OCI-LY3 (cell line): Measurements from ENCODE around the gene STUB1.

ENCODE experiments used
- H2AFZ ChIP-seq: fragments of 200-600, 300-600 bp; shearing (Covaris generic); 2 replicates; pipeline ENCODE4 v1.6.0; 2014; ENCODE audit warnings: antibody characterized with exemption, low read depth, low read length
- H3K27ac ChIP-seq: fragments of 200-600, 300-600 bp; sonication (generic); 2 replicates; pipeline ENCODE4 v1.5.1; 2014; ENCODE audit warnings: mild to moderate bottlenecking, low read length, moderate library complexity, mixed read lengths
- H3K27me3 ChIP-seq: fragments of 200-600, 300-600 bp; sonication (generic); 2 replicates; pipeline ENCODE4 v1.6.1; 2014; ENCODE audit warnings: low read depth, low read length, mixed read lengths
- H3K36me3 ChIP-seq: fragments of 200-600, 300-600 bp; sonication (generic); replicated peaks from 2 replicates; pipeline ENCODE3; 2014; ENCODE audit warnings: low read depth, low read length, mixed read lengths
- H3K4me1 ChIP-seq: fragments of 300-600, 200-600 bp; sonication (generic); 2 replicates; pipeline ENCODE4 v1.6.1; 2014; ENCODE audit warnings: low read length, mixed read lengths
- H3K4me2 ChIP-seq: fragments of 200-600, 300-600 bp; sonication (generic); 2 replicates; pipeline ENCODE4 v1.6.1; 2014; ENCODE audit warnings: low read length, mixed read lengths
- H3K4me3 ChIP-seq: fragments of 300-600, 200-600 bp; sonication (generic); 2 replicates; pipeline ENCODE4 v1.5.1; 2014; ENCODE audit warnings: antibody characterized with exemption, mild to moderate bottlenecking, low read length, moderate library complexity
- H3K79me2 ChIP-seq: fragments of 300-600, 200-600 bp; shearing (Covaris generic); 2 replicates; pipeline ENCODE4 v1.6.1; 2014; ENCODE audit warnings: mild to moderate bottlenecking, low read length, mixed read lengths
- H3K9ac ChIP-seq: fragments of 300-600, 200-600 bp; shearing (Covaris generic); 2 replicates; pipeline ENCODE4 v1.6.0; 2014; ENCODE audit warnings: mild to moderate bottlenecking, low read length, moderate library complexity
- H3K9me3 ChIP-seq: fragments of 200-600, 300-600 bp; shearing (Covaris generic); 2 replicates; pipeline ENCODE4 v1.6.1; 2014; ENCODE audit warnings: low read length, mixed read lengths; ENCODE audit not compliant: insufficient read depth
- H4K20me1 ChIP-seq: fragments of 200-600, 300-600 bp; sonication (generic); 2 replicates; pipeline ENCODE4 v1.6.1; 2016; ENCODE audit warnings: low read length, mixed read lengths; ENCODE audit not compliant: insufficient read depth
- EZH2phosphoT487 ChIP-seq: fragments of 200-600 bp; shearing (Covaris generic); IDR thresholded peaks from 2 replicates; pipeline ENCODE4 v1.6.1; 2018; ENCODE audit warnings: antibody characterized with exemption, mixed run types, low read depth
- TF ChIP-seq, protein P1 (sequence below): fragments of 200-600, 300-600 bp; sonication (generic); IDR thresholded peaks from 2 replicates; pipeline ENCODE4 v1.5.1; 2014; ENCODE audit warnings: antibody characterized with exemption, low read length, low read depth

STUB1 gene

GRCh38 chr16:732332-732731 is 52.1 kb downstream of the STUB1 start:
- no peaks in the 10 kb centered on the region for H3K27me3 ChIP-seq
- no peak for TF ChIP-seq EZH2phosphoT487
- TF ChIP-seq, protein P1, sequence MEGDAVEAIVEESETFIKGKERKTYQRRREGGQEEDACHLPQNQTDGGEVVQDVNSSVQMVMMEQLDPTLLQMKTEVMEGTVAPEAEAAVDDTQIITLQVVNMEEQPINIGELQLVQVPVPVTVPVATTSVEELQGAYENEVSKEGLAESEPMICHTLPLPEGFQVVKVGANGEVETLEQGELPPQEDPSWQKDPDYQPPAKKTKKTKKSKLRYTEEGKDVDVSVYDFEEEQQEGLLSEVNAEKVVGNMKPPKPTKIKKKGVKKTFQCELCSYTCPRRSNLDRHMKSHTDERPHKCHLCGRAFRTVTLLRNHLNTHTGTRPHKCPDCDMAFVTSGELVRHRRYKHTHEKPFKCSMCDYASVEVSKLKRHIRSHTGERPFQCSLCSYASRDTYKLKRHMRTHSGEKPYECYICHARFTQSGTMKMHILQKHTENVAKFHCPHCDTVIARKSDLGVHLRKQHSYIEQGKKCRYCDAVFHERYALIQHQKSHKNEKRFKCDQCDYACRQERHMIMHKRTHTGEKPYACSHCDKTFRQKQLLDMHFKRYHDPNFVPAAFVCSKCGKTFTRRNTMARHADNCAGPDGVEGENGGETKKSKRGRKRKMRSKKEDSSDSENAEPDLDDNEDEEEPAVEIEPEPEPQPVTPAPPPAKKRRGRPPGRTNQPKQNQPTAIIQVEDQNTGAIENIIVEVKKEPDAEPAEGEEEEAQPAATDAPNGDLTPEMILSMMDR = no peak
- H3K9ac ChIP-seq = no peak overlapping the region
- no peak overlapping the region for H3K4me2 ChIP-seq
- H2AFZ ChIP-seq = no peak overlapping the region
- no peaks in the 10 kb centered on the region for H4K20me1 ChIP-seq
- no peaks in the 10 kb centered on the region for H3K9me3 ChIP-seq
- H3K27ac ChIP-seq = no peak overlapping the region
- no peaks in the 10 kb centered on the region for H3K79me2 ChIP-seq
- H3K4me1 ChIP-seq = peaks cover 21% of the 10 kb centered on the region
- H3K4me3 ChIP-seq = no peak overlapping the region
- peaks cover 8% of the 10 kb centered on the region for H3K36me3 ChIP-seq
